HPDE6-E6E7 (cell line): ENCODE data around the gene ITPRID2.

Experiments used
- DNase-seq: peaks from one replicate; pipeline ENCODE4 v3.0.0; 2011; ENCODE audit warnings: missing footprints; ENCODE audit errors: extremely low spot score

ITPRID2 gene

DNA sequence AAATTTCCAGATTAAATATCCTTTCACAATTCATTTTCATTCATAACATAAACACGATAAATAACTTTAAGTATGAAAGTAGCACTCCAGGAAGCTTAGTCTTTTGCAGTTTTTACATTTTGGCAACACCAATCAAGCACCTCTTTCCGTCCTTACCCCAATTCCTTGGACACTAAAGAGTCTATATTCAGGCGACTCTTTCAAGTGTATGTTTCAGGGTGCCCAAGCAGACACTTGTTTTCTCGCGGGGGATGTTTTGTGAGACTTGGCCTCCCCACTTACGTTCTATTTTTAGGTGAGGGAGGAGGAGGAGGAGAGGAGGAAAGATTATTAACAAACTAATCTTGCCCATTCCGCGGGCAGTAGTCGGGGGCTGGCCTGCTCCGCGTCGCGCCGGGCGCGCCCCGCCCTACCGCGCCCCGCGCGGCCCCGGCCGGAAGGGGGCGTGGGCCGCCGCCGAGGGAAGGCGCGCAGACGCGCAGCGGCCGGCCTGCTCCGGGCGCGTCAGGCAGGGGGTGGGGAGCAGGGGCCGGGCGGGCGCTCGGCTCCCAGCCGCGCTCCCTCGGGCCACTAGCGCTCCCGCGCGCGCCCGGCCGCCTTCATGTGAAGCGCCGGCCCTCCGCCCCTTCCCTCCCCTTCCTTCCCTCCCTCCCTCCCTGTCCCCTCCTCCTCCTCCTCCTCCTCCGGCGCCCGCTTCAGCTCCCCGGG, at the start of gene ITPRID2:
ITPRID2 (plus strand) TSS at position 473 of the 708 bp plus-strand sequence. CDS start 337 bp downstream, outside the sequence.
- DNase-seq: peak; percentile 88

DNA sequence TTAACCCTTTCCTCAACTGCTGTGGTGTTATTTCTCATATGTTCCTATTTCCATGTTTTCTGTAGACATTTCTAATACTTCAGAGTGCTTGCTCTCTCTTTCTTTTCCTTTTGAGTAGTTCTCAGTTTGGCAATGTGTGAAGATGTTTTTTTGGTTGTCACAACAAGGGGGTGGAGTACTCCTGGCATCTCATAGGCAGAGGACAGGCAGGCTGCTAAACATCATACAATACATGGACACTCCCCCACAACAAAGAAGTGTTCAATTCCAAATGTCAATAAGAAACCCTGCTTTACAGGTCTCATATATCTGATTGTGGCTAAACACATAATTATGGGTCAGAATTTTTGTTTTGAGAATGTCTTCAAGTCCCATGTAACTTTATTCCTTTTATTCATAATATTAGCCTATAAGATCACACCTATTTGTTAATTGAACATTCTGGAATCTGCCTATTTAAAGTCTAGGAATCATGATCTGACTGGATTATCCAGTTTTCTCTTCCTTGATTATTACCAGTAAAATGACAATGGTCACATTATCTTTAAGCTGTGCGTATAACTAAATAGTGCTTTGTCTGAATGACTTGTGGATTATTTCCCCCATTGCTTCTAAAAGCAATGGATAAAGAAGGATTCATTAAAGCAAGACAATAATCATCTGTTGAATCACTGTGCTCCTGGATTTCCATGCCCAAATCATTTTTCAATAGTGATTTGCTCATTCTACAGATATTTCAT, 46.8 kb upstream of the ITPRID2 start:
- no peak for DNase-seq

DNA sequence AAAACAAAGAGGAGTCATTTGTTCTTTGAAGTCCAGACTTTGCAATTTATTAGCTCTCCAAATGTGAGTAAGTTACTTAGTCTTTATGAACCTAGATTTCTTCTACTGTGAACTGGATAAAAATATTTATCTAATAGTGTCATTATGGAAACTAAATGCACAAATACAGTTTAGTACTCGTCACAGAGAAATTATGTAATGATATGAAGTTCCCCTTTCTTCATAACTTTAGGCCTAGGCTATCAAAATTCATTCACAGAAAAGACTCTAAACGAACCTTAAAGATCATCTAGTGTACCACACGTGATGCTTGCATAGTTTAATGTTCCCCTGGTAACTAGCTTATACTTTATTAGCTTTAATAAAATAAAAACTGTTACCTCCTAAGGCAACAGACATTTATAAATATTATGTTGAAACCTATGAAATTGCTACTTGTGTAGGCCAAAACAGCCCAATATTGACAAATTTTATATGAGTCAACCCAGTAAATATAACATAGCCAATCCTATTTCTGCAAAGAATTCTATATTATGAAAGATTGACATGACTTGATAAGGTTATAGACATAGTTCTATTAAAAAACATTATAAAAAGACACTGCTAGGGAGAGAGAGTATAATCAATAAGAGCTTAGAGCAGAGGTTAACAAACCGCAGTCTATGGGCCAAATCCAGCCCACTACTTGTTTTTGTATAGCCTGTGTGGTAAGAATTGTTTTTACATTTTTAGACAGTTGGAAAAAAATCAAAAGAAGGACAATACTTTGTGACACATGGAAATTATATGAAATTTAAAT, 44.9 kb upstream of the ITPRID2 start:
- no peak for DNase-seq

DNA sequence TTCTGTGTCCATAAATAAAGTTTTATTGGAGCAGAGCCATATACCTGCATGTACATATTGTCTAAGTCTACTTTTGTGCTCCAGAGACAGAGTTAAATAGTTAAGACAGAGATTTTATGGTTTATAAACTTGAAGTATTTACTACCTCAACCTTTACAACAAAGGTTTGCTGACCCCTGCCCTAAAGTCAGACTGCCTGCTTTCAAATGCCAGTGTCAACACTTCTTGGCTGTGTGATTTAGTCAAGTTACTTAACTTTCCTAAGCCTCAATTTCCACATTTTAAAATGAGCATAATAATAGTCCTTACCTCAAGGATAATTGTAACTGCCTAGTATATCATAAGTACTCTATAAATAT, 44.4 kb upstream of the ITPRID2 start:
- no peak for DNase-seq

DNA sequence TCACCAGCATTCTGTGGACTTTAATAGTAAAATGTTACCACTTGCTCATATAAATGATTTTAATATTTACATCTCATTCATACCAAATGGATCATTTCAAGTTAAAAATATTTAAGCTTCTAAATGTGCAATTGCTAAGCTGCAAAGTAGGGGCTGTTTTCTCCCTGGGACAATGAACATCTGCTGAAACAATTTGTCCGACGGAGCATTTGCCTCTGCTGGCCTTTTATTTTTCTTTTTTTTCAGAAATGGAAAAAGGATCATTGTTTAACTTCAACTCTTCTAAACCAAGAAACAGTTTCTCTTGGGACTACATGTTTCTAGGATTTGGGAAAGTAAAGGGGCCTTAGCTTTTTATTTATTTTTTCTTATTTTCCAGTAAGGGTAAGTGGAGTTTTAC, 43.8 kb upstream of the ITPRID2 start:
- DNase-seq: no peak

DNA sequence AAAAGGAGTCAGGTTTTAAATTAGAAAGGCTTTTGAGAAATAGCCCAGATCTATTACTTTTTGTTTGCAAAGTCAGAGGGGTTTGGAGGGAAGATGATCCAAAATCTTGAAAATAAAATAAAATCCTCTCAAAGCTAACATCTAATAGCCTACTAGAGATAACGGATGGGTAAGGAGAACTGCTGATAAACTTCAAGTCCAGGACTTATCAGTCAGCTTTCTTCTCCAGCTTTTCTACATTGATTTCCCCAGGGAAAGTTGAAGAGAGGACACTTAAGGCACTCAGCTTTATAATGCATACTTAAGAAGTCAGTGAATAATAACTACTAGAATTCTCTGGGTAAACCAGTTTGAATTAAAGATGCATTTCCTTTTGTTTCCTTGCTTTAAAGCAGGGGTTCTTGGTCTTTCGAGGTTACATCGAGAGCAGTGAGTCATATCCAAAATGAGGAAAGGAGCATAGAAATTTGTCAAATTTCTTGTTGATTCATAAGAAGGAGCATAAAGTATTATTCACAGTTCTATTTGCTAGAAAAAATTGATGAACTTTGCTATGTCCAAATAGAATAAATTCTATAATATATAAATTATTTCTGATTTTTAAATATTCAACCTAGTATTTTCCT, 43.2 kb upstream of the ITPRID2 start:
- DNase-seq: no peak

DNA sequence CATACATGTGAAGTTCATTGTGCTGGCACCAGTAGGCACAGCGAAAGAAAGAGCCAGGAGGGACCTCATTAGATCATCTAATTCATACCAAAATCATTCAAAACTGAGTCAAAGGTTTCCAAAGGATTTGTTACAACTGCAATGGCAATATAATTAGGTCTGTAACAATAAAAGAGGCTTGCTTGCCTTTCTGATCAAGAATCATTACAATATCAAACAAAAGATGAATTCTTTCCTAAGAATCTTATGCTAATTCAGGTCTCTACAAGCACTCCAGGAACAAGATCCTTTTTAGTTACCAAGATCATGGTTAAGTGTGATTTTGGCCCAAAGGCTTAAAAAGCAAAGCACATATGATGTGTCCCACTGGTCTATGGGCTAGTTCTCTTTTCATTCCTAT, 41.9 kb upstream of the ITPRID2 start:
- no peak for DNase-seq

DNA sequence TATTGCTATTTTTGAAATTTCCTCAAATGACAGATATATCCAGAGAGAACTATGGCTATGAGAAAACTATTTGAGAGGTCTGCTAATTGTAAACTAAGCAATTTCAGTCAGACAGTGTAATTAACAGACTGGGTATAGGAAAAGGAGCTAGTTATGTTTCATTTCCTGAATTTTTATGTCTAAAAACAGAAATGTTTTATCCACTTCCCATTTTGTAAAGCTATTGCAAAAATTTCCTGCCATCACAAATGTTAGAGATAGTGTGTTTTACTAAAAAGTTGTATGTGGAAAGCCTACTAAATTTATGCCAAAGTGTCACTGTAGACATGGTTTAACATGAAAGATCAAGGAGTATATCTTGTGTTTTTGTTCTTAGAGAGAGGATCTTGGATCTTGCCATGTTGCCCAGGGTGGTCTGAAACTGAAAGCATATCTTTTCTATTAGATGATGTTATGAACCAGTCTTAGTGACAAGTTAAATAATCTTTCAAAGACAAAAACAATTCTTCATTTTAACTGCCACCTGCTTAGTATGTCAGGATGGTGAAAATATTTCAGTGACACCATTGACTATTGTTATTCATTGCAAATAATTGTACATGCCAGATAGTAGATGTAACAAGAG, 40.5 kb upstream of the ITPRID2 start:
- no peak for DNase-seq

DNA sequence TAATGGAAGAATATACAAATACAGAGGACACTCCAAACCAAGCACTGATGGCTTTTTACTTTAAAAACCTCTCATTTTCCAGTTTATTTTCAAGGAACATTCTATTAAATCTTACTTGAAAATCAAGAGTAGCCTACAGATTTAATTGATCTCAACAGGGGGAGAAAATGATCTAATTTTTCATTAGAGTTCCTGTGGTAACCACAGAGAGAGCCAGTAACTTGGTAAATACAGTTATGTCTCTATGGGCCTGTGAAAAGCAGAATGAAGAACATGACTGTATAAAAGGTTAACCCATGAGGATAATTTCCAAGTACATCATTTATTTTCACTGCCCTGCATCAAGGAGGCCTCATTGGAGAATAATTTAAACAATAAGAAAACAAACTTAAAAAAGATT, 39.8 kb upstream of the ITPRID2 start:
- DNase-seq: no peak

DNA sequence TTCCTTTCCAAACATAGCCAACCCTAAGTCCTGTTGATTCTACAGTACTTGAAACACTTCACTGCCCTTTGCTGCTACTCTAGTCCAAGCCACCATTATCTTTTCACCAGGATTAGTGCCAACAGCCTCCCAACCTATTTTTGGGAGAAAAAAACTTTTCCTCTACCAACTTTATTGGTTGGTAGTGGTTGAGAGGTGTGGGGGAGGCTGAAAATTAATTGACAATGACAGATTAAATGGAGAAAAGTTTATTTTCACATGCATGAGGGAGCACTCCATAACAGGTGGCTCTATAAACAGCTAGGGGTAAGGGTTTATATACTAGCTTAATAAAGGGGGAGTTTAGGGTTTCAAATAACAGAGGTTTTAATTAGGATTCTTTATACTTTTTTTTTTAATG, 37.8 kb upstream of the ITPRID2 start:
- DNase-seq: no peak

DNA sequence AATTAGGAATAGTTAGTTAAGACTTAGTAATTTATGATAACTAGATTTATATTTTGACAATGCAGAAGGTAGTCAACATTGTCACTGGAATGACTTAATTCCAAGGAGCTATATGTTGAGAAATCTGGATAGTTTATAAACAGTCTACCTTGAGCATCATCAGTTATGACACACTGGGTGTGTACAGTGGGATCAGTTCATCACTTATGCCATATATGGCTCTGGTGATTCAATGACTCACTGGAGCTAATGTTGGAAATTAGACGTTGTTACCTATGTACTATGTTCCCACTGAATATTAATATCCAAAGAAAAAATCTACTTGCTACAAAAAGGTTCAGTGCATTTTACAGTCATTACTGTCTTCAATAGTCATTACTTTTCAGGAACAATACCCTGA, 34.0 kb upstream of the ITPRID2 start:
- peak; percentile 47 for DNase-seq

DNA sequence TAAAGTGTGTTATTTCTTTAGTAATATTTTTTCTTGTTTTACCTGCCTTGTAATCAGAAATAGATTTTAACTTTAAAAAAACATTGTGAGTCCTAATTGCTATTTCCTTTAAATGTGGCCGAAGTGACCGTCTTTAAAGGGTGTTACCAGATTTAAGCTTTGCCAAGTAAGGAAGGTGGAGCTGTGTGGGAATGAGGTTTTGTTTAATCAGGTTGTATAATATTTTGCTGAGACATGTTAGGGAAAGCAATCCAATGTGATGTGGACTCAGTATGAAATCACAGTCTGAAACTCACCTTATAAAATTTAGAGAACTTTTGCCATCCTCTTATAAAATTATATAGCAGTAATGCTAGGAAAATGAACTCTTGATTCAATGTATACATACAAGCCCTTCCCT, 32.9 kb upstream of the ITPRID2 start:
- DNase-seq: no peak

DNA sequence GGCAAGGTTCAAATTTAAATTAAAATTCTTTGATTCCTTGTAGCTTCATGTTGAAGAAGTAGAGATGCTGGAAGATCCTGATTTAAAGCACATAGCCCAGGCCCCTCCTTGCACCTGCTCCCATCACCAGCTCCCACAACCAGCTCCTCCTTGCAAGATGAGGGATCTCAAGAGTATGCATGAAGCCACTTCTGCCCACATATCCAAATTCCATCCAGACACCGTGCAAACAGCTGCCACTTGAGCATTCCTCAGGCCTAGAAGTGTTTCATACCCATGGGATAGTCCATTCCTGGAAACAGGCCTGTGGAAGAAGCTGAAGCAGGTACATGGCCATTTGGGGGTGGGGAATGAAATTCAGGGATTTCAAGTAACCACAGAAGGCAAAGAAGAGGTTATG, 32.4 kb upstream of the ITPRID2 start:
- no peak for DNase-seq

DNA sequence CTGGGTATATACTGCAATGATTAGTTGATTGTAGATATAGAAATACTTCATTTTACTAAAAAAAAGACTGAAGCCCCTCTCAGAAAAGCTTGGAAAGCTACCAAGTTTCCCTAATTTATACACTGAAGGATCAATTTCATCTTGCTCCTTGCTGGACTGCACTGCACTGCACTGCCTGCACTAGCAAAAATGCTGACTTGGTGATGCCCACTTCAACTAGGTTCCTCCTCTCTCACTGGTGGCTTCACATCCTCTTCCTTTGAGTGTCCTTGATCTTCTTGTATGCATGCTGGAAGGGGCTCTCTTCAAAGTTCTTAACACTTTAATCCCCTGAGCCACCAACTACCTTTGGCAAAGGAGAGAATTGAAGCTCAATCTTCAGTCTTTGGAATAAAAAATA, 31.7 kb upstream of the ITPRID2 start:
- no peak for DNase-seq

DNA sequence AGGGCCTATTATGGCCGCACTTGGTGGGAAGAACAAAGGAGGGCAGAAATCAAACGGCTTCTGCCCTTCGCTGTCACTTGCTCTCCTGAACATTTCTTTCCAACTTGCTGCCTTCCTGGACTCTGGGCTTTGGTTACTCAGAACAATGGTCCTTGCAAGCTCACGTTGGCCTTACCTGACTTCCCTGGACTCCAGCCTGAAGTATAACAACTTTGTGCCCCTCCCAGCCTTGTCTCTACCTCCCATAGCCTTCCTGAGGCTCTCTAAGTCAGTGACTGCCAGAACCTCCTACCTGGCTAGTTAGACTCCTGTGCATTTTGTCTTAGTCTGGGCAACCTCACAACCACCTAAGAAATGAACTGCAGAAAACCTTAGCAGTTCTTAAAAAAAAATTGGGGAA, 30.2 kb upstream of the ITPRID2 start:
- no peak for DNase-seq

DNA sequence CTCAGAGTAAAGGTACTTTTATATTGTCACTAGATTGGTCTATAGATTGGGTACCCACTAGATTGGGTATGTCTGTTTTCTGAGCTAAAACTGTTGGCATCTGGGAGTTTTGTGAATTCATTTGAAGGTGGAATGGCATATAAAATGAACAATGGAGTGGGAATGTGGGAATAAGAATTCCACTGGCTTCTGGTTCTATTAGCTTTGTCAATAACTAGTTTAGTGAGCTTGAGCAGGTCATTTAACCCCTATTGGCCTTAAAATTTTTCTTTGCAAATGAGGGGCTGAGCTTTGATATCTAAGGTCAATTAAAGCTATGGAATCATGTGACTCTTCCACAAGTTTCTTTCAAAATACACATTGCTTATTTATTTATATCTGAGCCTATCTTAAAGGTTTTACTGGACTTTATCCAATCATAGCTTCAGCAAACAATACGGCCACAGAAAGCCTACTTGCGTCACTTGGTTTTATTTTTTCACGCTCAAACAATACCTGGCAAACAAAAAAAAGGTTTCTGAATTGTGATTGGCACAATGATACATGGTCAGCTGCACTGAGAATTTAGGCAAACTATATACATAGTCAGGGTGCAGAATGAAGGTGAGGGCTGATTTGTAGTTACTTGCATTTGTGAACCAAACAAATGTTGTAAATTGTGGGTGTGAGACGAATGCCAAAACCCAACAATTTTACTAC, 28.8 kb upstream of the ITPRID2 start:
- no peak for DNase-seq

DNA sequence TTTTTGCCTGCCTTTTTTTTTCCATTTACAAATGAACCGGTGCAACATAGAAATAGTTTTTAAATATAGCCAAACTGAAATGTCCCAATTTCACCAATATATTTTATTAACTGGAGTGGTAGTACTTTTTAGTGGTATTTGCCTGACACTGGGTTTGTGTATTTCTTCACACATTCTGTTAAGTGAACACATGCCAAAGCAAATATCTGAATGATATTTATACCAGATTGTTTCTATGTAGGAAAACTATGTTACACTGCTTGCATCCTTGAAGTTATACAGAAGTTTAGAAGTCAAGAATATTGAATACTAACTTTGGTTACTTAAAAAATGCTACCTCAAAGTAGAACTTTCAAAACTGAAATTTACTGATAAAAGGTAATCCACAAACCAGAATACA, 19.4 kb upstream of the ITPRID2 start:
- DNase-seq: no peak

DNA sequence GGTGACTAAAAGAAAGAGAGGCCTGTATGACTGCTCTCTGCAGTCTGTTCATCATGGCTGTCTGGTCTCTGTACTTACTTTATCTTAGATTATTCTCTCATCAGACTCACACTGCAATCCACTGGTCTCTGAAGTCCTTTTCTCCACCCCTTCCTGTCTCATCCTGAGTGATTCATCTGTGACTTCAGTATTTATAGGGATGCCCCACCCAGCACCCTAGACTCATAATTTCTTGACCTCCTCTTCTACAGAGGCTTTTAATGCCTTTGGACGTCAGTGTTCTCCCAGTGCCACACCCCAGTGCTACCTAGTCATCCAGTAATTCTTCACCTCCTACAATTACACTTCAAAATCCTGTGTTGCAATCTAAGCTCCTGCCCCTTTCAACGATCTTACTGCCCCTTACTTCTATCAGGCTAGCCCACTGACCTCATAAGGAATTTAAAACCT, 14.9 kb upstream of the ITPRID2 start:
- peak; percentile 55 for DNase-seq

DNA sequence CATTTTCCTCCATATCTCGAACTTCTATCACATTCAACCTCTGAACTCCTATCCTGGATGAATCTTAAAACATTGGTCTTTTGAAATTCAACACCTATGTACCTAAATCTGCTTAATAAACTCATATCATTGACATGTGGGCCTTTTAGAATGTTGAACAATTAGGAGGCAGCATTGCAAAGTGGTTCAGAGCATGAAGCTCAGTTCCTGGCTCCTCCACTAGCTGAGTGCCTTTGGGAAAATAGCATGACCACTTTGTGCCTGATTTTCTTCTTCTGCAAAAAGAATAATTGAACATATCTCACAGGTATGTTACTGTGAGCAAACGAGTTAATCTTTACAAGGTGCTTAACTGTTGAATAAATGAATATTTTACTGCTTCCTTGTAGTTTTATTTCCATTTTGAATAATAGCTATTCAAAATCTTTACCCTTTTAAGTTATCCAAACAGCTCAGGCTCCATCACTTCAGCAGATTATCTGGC, 14.3 kb upstream of the ITPRID2 start:
- no peak for DNase-seq

DNA sequence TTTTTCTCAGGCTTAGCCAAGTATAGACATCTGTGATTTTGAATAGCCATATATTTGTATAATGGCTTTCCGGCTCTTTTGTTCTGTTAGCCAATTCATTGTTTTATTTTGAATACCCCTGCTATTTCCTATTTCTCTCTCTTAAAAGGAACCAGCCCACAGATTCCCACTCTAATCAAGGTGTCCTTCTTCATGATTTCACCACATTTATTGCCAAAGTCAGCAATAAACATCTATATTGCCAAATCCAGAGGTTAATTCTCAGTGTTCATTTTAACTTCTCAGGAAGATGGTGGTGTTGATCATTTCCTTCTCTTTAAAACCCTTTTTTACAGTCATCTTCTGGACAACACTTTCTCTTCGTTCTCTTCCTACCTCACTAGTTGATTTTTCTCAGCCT, 13.1 kb upstream of the ITPRID2 start:
- DNase-seq: no peak

DNA sequence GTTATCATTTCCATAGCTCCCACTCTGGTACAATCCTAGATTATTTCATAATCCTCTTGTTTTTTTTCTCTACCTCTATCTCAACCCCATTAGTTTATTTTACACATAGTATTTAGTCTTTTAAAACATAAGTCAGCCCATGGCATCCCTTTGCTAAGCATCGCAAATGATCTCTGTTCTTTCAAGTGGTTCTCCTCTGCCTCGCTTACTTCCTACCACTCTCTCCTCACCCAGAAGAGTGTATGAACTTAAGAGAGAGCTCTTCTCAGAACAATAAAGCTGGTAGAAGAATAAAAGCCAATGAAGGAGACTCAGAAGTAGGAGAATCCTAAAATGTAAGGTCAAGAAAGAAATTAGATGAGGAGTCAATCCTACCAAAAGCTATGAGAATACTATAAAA, 12.2 kb upstream of the ITPRID2 start:
- no peak for DNase-seq
